Naive B cell (primary cell): ENCODE data around the gene HCRTR1. TPM values are rescaled to one million over a fixed set of nuclear protein-coding genes. Genes with fewer than 3 reads are reported as not detected.

Source experiments
- ATAC-seq, 2 donors: fragments of 150-1000 bp; cut with Tn5 transposase; 2 replicates each; pipeline ENCODE4 v1.10.0; 2021; ENCODE audit warnings: low read depth in 2 of 2, mild to moderate bottlenecking in 2 of 2, moderate library complexity in 2 of 2
- DNase-seq: peaks from one replicate; pipeline ENCODE4 v3.0.0; 2022
- H3K27ac Mint-ChIP-seq, 6 donors: one replicate each; pipeline ENCODE4 v1.8.0; 2020 to 2022; ENCODE audit warnings: mild to moderate bottlenecking in 6 of 6, mixed read lengths in 6 of 6, moderate library complexity in 5 of 6, inconsistent platforms in 2 of 6
- H3K27me3 Mint-ChIP-seq, 3 donors: one replicate each; pipeline ENCODE4 v1.8.0; 2021 to 2022; ENCODE audit warnings: mixed read lengths in 3 of 3, mild to moderate bottlenecking in 1 of 3
- H3K36me3 Mint-ChIP-seq, 2 donors: one replicate each; pipeline ENCODE4 v1.8.0; 2020 to 2022; ENCODE audit warnings: mixed read lengths in 2 of 2, inconsistent platforms in 1 of 2, mild to moderate bottlenecking in 1 of 2
- H3K4me1 Mint-ChIP-seq, 3 donors: one replicate each; pipeline ENCODE4 v1.8.0; 2020 to 2022; ENCODE audit warnings: mixed read lengths in 3 of 3, inconsistent platforms in 1 of 3, mild to moderate bottlenecking in 1 of 3, moderate library complexity in 1 of 3
- H3K4me3 Mint-ChIP-seq, 8 donors: one replicate each; pipeline ENCODE4 v1.8.0; 2020 to 2022; ENCODE audit warnings: mild to moderate bottlenecking in 8 of 8, mixed read lengths in 8 of 8, moderate library complexity in 8 of 8, inconsistent platforms in 2 of 8
- H3K9me3 Mint-ChIP-seq, 7 donors: one replicate each; pipeline ENCODE4 v1.8.0; 2020 to 2022; ENCODE audit warnings: mixed read lengths in 7 of 7, mild to moderate bottlenecking in 5 of 7, inconsistent platforms in 2 of 7, moderate library complexity in 1 of 7
- polyA plus RNA-seq, 6 donors: library from polyadenylated mRNA; unstranded; fragments of 300-500 nt; fragmentation: Illumina TruSeq; gene quantifications; one replicate each; pipeline ENCODE4 v1.2.3, GENCODE V29; 2021; ENCODE audit warnings: low read depth in 6 of 6

HCRTR1 gene
- not detected for polyA plus RNA-seq

GRCh38 chr1:31617218-31617915, at the start of gene HCRTR1:
HCRTR1 (plus strand) TSS chr1:31617689; CDS start chr1:31619193, 1,504 bp downstream.
- peaks cover 0 to 1% (median 0%) of the 10 kb centered on the region in 7 donors for H3K9me3 Mint-ChIP-seq
- H3K4me1 Mint-ChIP-seq, result peaks cover 14 to 25% (median 16%) of the 10 kb centered on the region in 3 donors
- H3K27ac Mint-ChIP-seq, result no peak within 1 kb of the TSS
- H3K27me3 Mint-ChIP-seq, result peaks cover 26 to 39% (median 38%) of the 10 kb centered on the region in 3 donors
- peak; percentile 23 to 39 for ATAC-seq
- H3K36me3 Mint-ChIP-seq, result no peaks in the 10 kb centered on the region
- H3K4me3 Mint-ChIP-seq, result peak within 1 kb of the TSS; percentile 53 to 89 (median 78)
- no peak for DNase-seq

- Mint-ChIP-seq H3K36me3 (no peaks in the 10 kb centered on the region), H3K4me3 (no peak overlapping the region), H3K27me3 (peaks cover 0 to 6% (median 4%) of the 10 kb centered on the region in 3 donors), H3K9me3 (no peaks in the 10 kb centered on the region), H3K4me1 (peaks cover 4 to 12% (median 11%) of the 10 kb centered on the region in 3 donors), H3K27ac (peak overlapping the region in 1 of 6 donors; percentile 28)
- DNase-seq, result no peak
- ATAC-seq, result no peak
These were observed 49.4 kb upstream of the HCRTR1 start for GRCh38 chr1:31567956-31568570.

- DNase-seq (no peak), ATAC-seq (no peak)
- peaks cover 3 to 8% (median 3%) of the 10 kb centered on the region in 3 donors for H3K27me3 Mint-ChIP-seq
- peak overlapping the region in 1 of 6 donors; percentile 24 for H3K27ac Mint-ChIP-seq
- H3K4me1 Mint-ChIP-seq, result peaks cover 4 to 12% (median 11%) of the 10 kb centered on the region in 3 donors
- no peaks in the 10 kb centered on the region for H3K9me3 Mint-ChIP-seq
- no peaks in the 10 kb centered on the region for H3K36me3 Mint-ChIP-seq
- no peak overlapping the region for H3K4me3 Mint-ChIP-seq
These were observed 48.4 kb upstream of the HCRTR1 start for GRCh38 chr1:31568895-31569595.

GRCh38 chr1:31569596-31570173, 47.8 kb upstream of the HCRTR1 start:
- ATAC-seq (no peak), DNase-seq (no peak)
- Mint-ChIP-seq H3K9me3 (no peaks in the 10 kb centered on the region), H3K36me3 (no peaks in the 10 kb centered on the region), H3K27me3 (peaks cover 4 to 9% (median 7%) of the 10 kb centered on the region in 3 donors), H3K27ac (no peak overlapping the region), H3K4me1 (peaks cover 4 to 12% (median 11%) of the 10 kb centered on the region in 3 donors), H3K4me3 (no peak overlapping the region)

GRCh38 chr1:31570228-31570627, 47.3 kb upstream of the HCRTR1 start:
- no peak for DNase-seq
- Mint-ChIP-seq H3K9me3 (no peaks in the 10 kb centered on the region), H3K27me3 (peaks cover 4 to 14% (median 7%) of the 10 kb centered on the region in 3 donors), H3K4me3 (no peak overlapping the region), H3K27ac (no peak overlapping the region), H3K36me3 (no peaks in the 10 kb centered on the region), H3K4me1 (peaks cover 4 to 12% (median 11%) of the 10 kb centered on the region in 3 donors)
- ATAC-seq, result no peak

GRCh38 chr1:31570906-31571305, 46.6 kb upstream of the HCRTR1 start:
- no peaks in the 10 kb centered on the region for H3K9me3 Mint-ChIP-seq
- DNase-seq (no peak), ATAC-seq (no peak)
- H3K4me1 Mint-ChIP-seq, result peaks cover 4 to 14% (median 11%) of the 10 kb centered on the region in 3 donors
- no peak overlapping the region for H3K4me3 Mint-ChIP-seq
- no peaks in the 10 kb centered on the region for H3K36me3 Mint-ChIP-seq
- peak overlapping the region in 1 of 6 donors; percentile 17 for H3K27ac Mint-ChIP-seq
- H3K27me3 Mint-ChIP-seq, result peaks cover 4 to 21% (median 12%) of the 10 kb centered on the region in 3 donors

GRCh38 chr1:31571340-31572295, 45.9 kb upstream of the HCRTR1 start:
- Mint-ChIP-seq H3K9me3 (no peaks in the 10 kb centered on the region), H3K36me3 (no peaks in the 10 kb centered on the region), H3K27me3 (peaks cover 4 to 28% (median 18%) of the 10 kb centered on the region in 3 donors), H3K4me1 (peaks cover 4 to 21% (median 14%) of the 10 kb centered on the region in 3 donors), H3K4me3 (peak overlapping the region in 1 of 8 donors; percentile 25), H3K27ac (peak overlapping the region in 2 of 6 donors; percentile 78)
- DNase-seq (no peak), ATAC-seq (no peak)

- Mint-ChIP-seq H3K27ac (no peak overlapping the region), H3K36me3 (no peaks in the 10 kb centered on the region), H3K4me3 (no peak overlapping the region), H3K27me3 (peaks cover 4 to 32% (median 21%) of the 10 kb centered on the region in 3 donors), H3K4me1 (peaks cover 4 to 23% (median 14%) of the 10 kb centered on the region in 3 donors), H3K9me3 (no peaks in the 10 kb centered on the region)
- DNase-seq (no peak), ATAC-seq (no peak)
These were observed 45.0 kb upstream of the HCRTR1 start for GRCh38 chr1:31572323-31573104.

- Mint-ChIP-seq H3K27ac (no peak overlapping the region), H3K4me3 (no peak overlapping the region), H3K36me3 (no peaks in the 10 kb centered on the region), H3K27me3 (peaks cover 4 to 32% (median 21%) of the 10 kb centered on the region in 3 donors), H3K4me1 (peaks cover 4 to 23% (median 14%) of the 10 kb centered on the region in 3 donors), H3K9me3 (no peaks in the 10 kb centered on the region)
- DNase-seq (no peak), ATAC-seq (no peak)
These were observed 44.2 kb upstream of the HCRTR1 start for GRCh38 chr1:31573261-31573660.

- H3K27ac Mint-ChIP-seq, result peak overlapping the region in 1 of 6 donors; percentile 26
- DNase-seq (no peak), ATAC-seq (no peak)
- peaks cover 4 to 34% (median 21%) of the 10 kb centered on the region in 3 donors for H3K27me3 Mint-ChIP-seq
- no peak overlapping the region for H3K4me3 Mint-ChIP-seq
- H3K36me3 Mint-ChIP-seq, result no peaks in the 10 kb centered on the region
- H3K9me3 Mint-ChIP-seq, result no peaks in the 10 kb centered on the region
- H3K4me1 Mint-ChIP-seq, result peaks cover 4 to 23% (median 14%) of the 10 kb centered on the region in 3 donors
These were observed 42.6 kb upstream of the HCRTR1 start for GRCh38 chr1:31574749-31575368.

GRCh38 chr1:31575369-31576140, 41.9 kb upstream of the HCRTR1 start:
- Mint-ChIP-seq H3K27me3 (peaks cover 4 to 41% (median 25%) of the 10 kb centered on the region in 3 donors), H3K4me1 (peaks cover 4 to 23% (median 14%) of the 10 kb centered on the region in 3 donors), H3K4me3 (no peak overlapping the region), H3K36me3 (no peaks in the 10 kb centered on the region), H3K27ac (no peak overlapping the region), H3K9me3 (no peaks in the 10 kb centered on the region)
- DNase-seq (no peak), ATAC-seq (no peak)
